PC-3 (cell line): Measurements from ENCODE around the gene CTNNA3. TPM values are rescaled to one million over a fixed set of nuclear protein-coding genes. Genes with fewer than 3 reads are reported as not detected.
A peak's percentile ranks its signal among the peaks of the same experiment; 100 is the strongest.

Source experiments
- ATAC-seq: fragments of 200-7000 bp; cut with Tn5 transposase; 2 replicates; pipeline ENCODE4 v1.9.1; 2020; ENCODE audit warnings: mild to moderate bottlenecking, moderate library complexity
- BruUV-seq: library from RNA; stranded (reverse); fragments of 400-500 nt; replicated peaks from 2 replicates; lab custom pipeline; 2021; lab: Mats Ljungman, UMichigan
- CTCF ChIA-PET: fragments of 300-600 bp; sonication (Branson Sonifier 250); formaldehyde crosslinking; loops from one replicate; lab custom pipeline; 2022; ENCODE audit warnings: antibody characterized with exemption; lab: Charles Lee
- POLR2A ChIA-PET: fragments of 300-600 bp; sonication (Branson Sonifier 250); formaldehyde crosslinking; loops from one replicate; lab custom pipeline; 2022; ENCODE audit warnings: antibody characterized with exemption; ENCODE audit not compliant: unreplicated experiment; lab: Charles Lee
- DNase-seq: peaks from one replicate; pipeline ENCODE4 v3.0.0-alpha.2; 2015
- H2AFZ ChIP-seq: fragments of 300-600 bp; sonication (generic); 2 replicates; pipeline ENCODE4 v1.6.0; 2016; ENCODE audit warnings: antibody characterized with exemption, low read length
- H3F3A ChIP-seq: fragments of 300-600 bp; sonication (generic); one replicate; pipeline ENCODE4 v1.6.0; 2017; ENCODE audit warnings: antibody characterized with exemption, low read length, control low read depth, mild to moderate bottlenecking; ENCODE audit not compliant: unreplicated experiment
- H3K27ac ChIP-seq: fragments of 300-600 bp; sonication (generic); 2 replicates; pipeline ENCODE4 v1.5.1; 2016; ENCODE audit warnings: mild to moderate bottlenecking, low read length
- H3K27me3 ChIP-seq: fragments of 300-600 bp; sonication (generic); 2 replicates; pipeline ENCODE4 v1.6.1; 2016; ENCODE audit warnings: low read length, mixed read lengths
- H3K36me3 ChIP-seq: fragments of 300-600 bp; sonication (generic); 2 replicates; pipeline ENCODE4 v1.6.1; 2016; ENCODE audit warnings: low read depth, mixed run types, low read length, mixed read lengths
- H3K4me1 ChIP-seq: fragments of 300-600 bp; sonication (generic); 2 replicates; pipeline ENCODE4 v1.5.1; 2016; ENCODE audit warnings: low read length; ENCODE audit not compliant: insufficient read depth
- H3K4me2 ChIP-seq: fragments of 300-600 bp; sonication (generic); 2 replicates; pipeline ENCODE4 v1.6.0; 2016; ENCODE audit warnings: low read length
- H3K4me3 ChIP-seq: fragments of 300-600 bp; sonication (generic); 2 replicates; pipeline ENCODE4 v1.5.1; 2016; ENCODE audit warnings: mild to moderate bottlenecking, low read length, mixed read lengths
- H3K79me2 ChIP-seq: fragments of 300-600 bp; sonication (generic); 2 replicates; pipeline ENCODE4 v1.6.1; 2017; ENCODE audit warnings: low read length, mixed read lengths
- H3K9ac ChIP-seq: fragments of 300-600 bp; sonication (generic); 2 replicates; pipeline ENCODE4 v1.6.0; 2016; ENCODE audit warnings: mild to moderate bottlenecking, low read length
- H3K9me2 ChIP-seq: fragments of 300-600 bp; sonication (generic); replicated peaks from 2 replicates; pipeline ENCODE4 v1.6.1; 2016; ENCODE audit warnings: mixed run types, low read length, mixed read lengths
- H3K9me3 ChIP-seq: fragments of 300-600 bp; sonication (generic); 2 replicates; pipeline ENCODE4 v1.6.1; 2016; ENCODE audit warnings: low read length, mixed read lengths
- H4K20me1 ChIP-seq: fragments of 300-600 bp; sonication (generic); 2 replicates; pipeline ENCODE4 v1.6.1; 2016; ENCODE audit warnings: low read length, mixed read lengths
- EZH2 ChIP-seq: fragments of 300-600 bp; sonication (generic); IDR thresholded peaks from one replicate; pipeline ENCODE4 v1.6.1; 2017; ENCODE audit warnings: antibody characterized with exemption, mild to moderate bottlenecking, low read length; ENCODE audit not compliant: unreplicated experiment
- EZH2phosphoT487 ChIP-seq: fragments of 300-600 bp; sonication (generic); IDR thresholded peaks from 2 replicates; pipeline ENCODE4 v1.6.1; 2018; ENCODE audit warnings: mild to moderate bottlenecking, antibody characterized with exemption, low read length, borderline replicate concordance
- intact Hi-C: fragments of 100-400 bp; cut with micrococcal nuclease; formaldehyde crosslinking; loops from 2 replicates; pipeline ENCODE4 v1.9.0; 2023
- total RNA-seq: library from RNA; depleted of rRNA; stranded (reverse); fragments of >200 nt; gene quantifications from 2 replicates; pipeline ENCODE4 v1.2.3, GENCODE V29; 2014
- TF ChIP-seq, protein P1 (sequence below): fragments of 300-600 bp; sonication (generic); conservative IDR thresholded peaks from 2 replicates; pipeline ENCODE4 v1.5.1; 2017; ENCODE audit warnings: antibody characterized with exemption, low read depth, mild to moderate bottlenecking, low read length

The CTNNA3 gene
- total RNA-seq, 1 experiment from 2014 or later = 1.9 TPM

- Histone ChIP-seq H3K4me1 (no peaks in the 10 kb centered on the region), H3K9me2 (no peaks in the 10 kb centered on the region), H3K79me2 (no peaks in the 10 kb centered on the region), H3K4me3 (no peak overlapping the region), H3K27me3 (peaks cover 84% of the 10 kb centered on the region), H4K20me1 (no peaks in the 10 kb centered on the region), H3K9ac (no peak overlapping the region), H2AFZ (no peak overlapping the region), H3F3A (no peaks in the 10 kb centered on the region), H3K36me3 (no peaks in the 10 kb centered on the region), H3K4me2 (no peak overlapping the region), H3K27ac (no peak overlapping the region), H3K9me3 (no peaks in the 10 kb centered on the region)
- intact Hi-C loops = no loop called here
- ATAC-seq (no peak), DNase-seq (no peak)
- BruUV-seq = no TSS peak
- POLR2A ChIA-PET = no interaction called here
- CTCF ChIA-PET = no interaction called here
- TF ChIP-seq, protein P1, sequence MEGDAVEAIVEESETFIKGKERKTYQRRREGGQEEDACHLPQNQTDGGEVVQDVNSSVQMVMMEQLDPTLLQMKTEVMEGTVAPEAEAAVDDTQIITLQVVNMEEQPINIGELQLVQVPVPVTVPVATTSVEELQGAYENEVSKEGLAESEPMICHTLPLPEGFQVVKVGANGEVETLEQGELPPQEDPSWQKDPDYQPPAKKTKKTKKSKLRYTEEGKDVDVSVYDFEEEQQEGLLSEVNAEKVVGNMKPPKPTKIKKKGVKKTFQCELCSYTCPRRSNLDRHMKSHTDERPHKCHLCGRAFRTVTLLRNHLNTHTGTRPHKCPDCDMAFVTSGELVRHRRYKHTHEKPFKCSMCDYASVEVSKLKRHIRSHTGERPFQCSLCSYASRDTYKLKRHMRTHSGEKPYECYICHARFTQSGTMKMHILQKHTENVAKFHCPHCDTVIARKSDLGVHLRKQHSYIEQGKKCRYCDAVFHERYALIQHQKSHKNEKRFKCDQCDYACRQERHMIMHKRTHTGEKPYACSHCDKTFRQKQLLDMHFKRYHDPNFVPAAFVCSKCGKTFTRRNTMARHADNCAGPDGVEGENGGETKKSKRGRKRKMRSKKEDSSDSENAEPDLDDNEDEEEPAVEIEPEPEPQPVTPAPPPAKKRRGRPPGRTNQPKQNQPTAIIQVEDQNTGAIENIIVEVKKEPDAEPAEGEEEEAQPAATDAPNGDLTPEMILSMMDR = no peak
- TF ChIP-seq EZH2phosphoT487 (no peak), EZH2 (no peak)
Observed at GRCh38 chr10:67262675-67263074, 433.3 kb downstream of the CTNNA3 start.

DNA sequence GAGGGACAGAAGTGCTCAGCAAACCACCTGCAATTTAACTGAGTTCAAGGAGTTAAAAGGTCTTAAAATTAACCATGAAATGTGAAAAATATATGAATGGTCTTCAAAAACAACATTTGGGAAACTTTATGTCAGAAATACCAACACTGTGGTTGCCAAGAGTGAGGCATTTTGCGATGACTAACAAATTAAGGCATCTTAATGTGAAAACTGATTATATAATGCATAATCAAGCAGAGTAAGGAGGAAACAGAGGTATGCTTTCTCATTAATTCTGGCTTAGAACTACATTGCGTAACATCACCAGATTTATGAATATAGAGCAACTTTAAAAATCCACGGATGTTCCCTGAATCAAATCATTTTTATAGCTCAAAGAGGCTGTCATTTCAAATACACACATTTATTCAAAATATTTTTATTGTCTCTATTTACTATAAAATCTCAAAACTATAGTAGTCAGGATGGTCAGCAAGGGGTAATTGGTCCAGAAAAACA lies 434.6 kb downstream of the CTNNA3 start:
- ATAC-seq = no peak
- Histone ChIP-seq H3K4me1 (no peaks in the 10 kb centered on the region), H4K20me1 (no peaks in the 10 kb centered on the region), H3K79me2 (no peaks in the 10 kb centered on the region), H3K27ac (no peak overlapping the region), H3K9me2 (no peaks in the 10 kb centered on the region), H3K9me3 (no peaks in the 10 kb centered on the region), H2AFZ (no peak overlapping the region), H3K9ac (no peak overlapping the region), H3K36me3 (no peaks in the 10 kb centered on the region), H3K27me3 (peaks cover 92% of the 10 kb centered on the region), H3K4me2 (no peak overlapping the region), H3K4me3 (no peak overlapping the region), H3F3A (no peaks in the 10 kb centered on the region)
- no peak for DNase-seq
- ChIA-PET POLR2A (no interaction called here), CTCF (no interaction called here)
- intact Hi-C loops = no loop called here
- no TSS peak for BruUV-seq
- no peak for TF ChIP-seq EZH2
- TF ChIP-seq EZH2phosphoT487 = no peak
- TF ChIP-seq, protein P1 = no peak

DNA sequence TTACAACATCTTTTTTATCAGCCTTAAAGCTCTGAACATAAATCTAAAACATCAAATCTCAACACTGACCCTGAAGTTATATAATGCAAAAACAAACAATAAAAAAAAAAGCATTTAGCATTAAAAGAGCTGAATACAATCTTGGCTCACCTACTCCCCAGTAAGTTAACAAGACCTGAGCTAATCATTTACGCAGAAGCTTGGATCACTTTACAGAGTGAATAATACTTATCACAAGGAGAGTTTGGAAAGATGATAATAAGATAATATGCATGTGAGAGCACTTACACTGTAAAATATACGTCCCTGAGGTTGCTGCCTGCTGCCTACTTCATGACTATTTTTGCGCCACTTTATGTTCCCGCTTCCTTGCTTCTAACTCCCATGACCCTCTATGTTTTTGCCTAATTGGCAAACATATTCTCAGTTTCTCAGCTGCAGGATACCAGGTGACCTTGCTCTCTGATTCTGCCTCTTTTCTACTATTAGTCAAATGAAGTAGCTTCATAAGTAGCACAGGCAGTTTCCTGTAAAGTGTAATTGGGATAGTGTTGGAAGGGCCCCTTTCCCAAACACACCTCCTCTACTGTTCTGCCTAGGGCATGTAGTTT lies 436.6 kb downstream of the CTNNA3 start:
- Histone ChIP-seq H3K4me2 (no peak overlapping the region), H3K79me2 (no peaks in the 10 kb centered on the region), H3K4me1 (no peaks in the 10 kb centered on the region), H3K27ac (no peak overlapping the region), H3F3A (no peaks in the 10 kb centered on the region), H3K4me3 (no peak overlapping the region), H2AFZ (no peak overlapping the region), H3K9me3 (no peaks in the 10 kb centered on the region), H3K9ac (no peak overlapping the region), H3K27me3 (peaks cover 86% of the 10 kb centered on the region), H3K36me3 (no peaks in the 10 kb centered on the region), H4K20me1 (no peaks in the 10 kb centered on the region), H3K9me2 (no peaks in the 10 kb centered on the region)
- ATAC-seq (peak; percentile 70), DNase-seq (no peak)
- CTCF ChIA-PET = no interaction called here
- TF ChIP-seq EZH2 (no peak), EZH2phosphoT487 (no peak)
- TF ChIP-seq, protein P1 = no peak
- BruUV-seq = no TSS peak
- POLR2A ChIA-PET = no interaction called here
- intact Hi-C loops = no loop called here
